ENCODE results near the gene PFDN5.

DNA sequence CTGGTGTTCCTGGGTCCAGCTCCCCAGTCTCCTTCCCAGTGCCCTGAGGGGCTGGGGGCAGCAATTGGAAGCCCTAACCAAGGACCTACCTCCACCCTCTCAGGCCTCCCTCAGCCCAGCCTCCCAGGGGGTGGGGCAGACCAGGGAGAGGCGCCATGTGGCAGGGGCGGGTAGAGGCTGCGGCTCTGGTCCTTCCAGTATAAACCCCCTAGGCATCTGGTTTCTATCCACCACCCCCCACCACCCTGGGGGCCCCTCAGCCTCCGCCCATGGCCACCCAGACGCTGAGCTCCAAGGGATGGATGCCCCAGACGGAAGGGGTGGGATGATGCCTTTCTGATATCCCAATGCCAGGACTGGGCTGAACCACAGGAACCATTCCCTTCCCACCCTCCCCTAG is 43.6 kb downstream of the PFDN5 start:
- TF ChIP-seq, protein P1, sequence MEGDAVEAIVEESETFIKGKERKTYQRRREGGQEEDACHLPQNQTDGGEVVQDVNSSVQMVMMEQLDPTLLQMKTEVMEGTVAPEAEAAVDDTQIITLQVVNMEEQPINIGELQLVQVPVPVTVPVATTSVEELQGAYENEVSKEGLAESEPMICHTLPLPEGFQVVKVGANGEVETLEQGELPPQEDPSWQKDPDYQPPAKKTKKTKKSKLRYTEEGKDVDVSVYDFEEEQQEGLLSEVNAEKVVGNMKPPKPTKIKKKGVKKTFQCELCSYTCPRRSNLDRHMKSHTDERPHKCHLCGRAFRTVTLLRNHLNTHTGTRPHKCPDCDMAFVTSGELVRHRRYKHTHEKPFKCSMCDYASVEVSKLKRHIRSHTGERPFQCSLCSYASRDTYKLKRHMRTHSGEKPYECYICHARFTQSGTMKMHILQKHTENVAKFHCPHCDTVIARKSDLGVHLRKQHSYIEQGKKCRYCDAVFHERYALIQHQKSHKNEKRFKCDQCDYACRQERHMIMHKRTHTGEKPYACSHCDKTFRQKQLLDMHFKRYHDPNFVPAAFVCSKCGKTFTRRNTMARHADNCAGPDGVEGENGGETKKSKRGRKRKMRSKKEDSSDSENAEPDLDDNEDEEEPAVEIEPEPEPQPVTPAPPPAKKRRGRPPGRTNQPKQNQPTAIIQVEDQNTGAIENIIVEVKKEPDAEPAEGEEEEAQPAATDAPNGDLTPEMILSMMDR (IDR thresholded peaks at IDR 0.05; ENCODE audit: insufficient read depth, low read length): no peak
- TF ChIP-seq GABPA (IDR thresholded peaks at IDR 0.05; ENCODE audit: low read depth): no peak
- TF ChIP-seq POLR2AphosphoS5 (IDR thresholded peaks at IDR 0.05; ENCODE audit: low read depth): no peak

Data from HL-60 (cell line).